Activated gamma-delta T cell (primary cell): ENCODE data around the gene NMRK2.
"Not testable (repeated sequence)": the region's sequence is repeated elsewhere in the genome, so short reads cannot be mapped to it uniquely, and the experiment has no call there.

Experiments used
- DNase-seq: peaks from one replicate; lab custom pipeline; 2025; lab: John Stamatoyannopoulos, UW
- total RNA-seq, 2 donors: gene quantifications; one replicate each; lab custom pipeline; 2026; lab: John Stamatoyannopoulos, UW

NMRK2 gene, protein sequence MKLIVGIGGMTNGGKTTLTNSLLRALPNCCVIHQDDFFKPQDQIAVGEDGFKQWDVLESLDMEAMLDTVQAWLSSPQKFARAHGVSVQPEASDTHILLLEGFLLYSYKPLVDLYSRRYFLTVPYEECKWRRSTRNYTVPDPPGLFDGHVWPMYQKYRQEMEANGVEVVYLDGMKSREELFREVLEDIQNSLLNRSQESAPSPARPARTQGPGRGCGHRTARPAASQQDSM
- 0 reads per million in 2 donors for total RNA-seq

- DNase-seq = no peak
These were observed at the start of gene NMRK2 for GRCh38 chr19:3932931-3933810. NMRK2 (plus strand) TSS chr19:3933069; CDS start chr19:3933672, 603 bp downstream.

DNA sequence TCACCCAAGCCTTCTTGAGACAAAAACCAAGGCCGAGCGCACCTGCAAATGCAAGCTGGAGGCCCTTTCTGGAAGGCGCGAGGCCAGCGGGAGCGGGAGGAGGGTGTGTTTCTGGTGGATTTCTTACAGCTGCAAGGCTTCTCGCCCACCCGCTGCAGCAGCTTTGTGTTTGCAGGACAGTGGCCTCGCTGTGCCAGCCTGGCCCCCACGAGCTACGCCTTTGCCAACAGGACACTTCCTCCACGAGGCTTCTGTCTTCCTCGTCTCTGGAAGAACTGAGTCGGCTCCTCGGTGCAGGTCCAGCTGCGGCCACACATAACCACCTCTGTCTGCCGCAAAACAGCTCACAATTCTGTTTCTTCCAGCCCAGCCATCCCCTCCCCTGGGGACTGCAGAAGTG, 42.3 kb upstream of the NMRK2 start:
- no peak for DNase-seq

DNA sequence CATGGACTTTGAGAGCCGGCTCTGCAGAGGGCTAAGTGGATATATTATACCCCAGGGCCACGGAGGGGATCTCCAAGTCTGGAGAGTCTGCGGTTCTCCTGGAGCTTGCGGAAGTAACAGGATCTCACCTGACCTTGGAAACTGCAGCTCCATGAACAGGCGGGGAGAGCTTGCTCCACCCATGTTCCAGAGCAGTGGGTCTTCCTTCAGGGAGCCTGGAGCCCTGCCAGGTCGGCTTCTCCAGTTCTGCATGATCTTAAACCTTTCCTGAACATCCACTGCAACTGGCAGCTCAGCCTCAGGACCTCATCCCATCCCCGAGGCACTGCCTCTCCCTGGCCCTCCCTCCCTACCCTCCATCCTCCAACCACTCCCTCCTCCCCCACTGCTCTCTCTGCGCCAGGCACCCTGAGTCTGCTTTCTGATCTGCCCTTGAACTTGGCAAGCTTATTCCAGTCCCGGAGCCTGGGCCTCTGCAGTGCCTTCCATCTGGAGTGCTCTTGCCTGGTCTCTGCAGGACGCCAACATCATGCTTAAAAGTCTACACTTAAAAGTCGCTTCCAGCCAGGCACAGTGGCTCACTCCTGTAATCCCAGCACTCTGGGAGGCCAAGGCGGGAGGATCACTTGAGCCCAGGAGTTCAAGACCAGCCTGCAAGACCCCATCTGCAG, 39.2 kb upstream of the NMRK2 start:
- DNase-seq = no peak

DNA sequence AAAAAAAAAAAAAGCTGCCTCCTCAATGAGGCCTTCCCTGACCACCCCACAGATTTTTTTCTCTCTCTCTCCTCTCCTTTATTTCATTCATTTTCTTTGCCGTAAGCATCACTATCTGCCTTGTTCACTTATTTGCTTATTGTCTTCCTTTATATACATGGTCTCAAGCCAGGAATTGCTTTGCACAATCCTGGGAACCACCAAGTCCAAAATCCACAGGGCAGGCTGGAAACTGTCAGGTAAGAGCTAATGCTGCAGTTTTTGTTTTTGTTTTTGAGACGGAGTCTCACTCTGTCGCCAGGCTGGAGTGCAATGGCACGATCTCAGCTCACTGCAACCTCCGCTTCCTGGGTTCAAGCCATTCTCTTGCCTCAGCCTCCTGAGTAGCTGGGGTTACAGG, 37.9 kb upstream of the NMRK2 start:
- not testable (repeated sequence) for DNase-seq

- no peak for DNase-seq
These were observed 37.1 kb upstream of the NMRK2 start for GRCh38 chr19:3895788-3896187.

DNA sequence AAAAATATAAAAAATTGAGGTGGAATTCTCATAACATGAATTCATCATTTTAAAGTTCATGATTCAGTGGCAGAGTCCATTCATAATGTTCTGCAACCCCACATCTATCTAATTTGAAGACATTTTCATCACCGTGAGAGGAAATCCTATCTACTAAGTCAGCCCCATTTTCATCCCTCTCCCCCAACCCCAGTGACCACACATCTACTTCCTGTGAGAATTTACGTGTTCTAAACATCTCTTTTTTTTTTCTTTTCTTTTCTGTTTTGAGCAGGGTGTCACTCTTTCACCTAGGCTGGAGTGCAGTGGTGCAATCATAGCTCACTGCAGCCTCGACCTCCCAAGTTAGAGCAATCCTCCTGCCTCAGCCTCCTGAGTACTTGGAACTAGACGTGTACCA, 34.9 kb upstream of the NMRK2 start:
- DNase-seq = no peak

- no peak for DNase-seq
These were observed 34.4 kb upstream of the NMRK2 start for GRCh38 chr19:3898426-3898825.

DNA sequence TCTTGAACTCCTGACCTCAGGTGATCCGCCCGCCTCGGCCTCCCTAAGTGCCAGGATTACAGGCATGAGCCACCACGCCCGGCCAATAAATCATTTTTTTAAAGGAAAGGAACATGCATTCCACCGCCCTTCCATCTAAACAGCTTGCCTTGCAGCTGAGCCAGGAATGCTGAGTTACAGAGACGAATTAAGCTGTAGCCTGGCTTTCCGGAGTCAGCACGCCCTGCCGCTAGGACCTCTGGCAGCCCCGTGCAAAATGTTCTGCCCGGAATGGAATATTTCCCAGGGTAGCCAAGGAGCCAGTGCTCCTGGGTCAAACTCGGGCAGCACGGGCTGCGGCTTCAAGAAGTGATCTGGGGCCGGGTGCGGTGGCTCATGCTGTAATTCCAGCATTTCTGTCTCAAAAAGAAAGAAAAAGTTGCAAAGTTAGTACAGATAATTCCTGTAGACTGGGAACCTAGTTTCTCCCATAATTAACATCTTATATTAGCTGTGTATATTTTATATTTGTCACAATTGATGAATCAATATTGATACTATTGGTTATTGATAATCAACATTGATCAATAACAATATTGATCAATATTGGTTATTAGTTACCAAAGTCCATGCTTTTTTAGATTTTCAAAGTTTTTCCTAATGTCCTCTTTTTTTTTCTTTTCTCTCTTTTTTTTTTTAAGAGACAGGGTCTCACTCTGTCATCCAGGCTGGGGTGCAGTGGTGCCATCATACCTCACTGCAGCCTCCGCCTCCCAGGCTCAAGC, 33.2 kb upstream of the NMRK2 start:
- no peak for DNase-seq

- no peak for DNase-seq
These were observed 30.4 kb upstream of the NMRK2 start for GRCh38 chr19:3902317-3902973.

DNA sequence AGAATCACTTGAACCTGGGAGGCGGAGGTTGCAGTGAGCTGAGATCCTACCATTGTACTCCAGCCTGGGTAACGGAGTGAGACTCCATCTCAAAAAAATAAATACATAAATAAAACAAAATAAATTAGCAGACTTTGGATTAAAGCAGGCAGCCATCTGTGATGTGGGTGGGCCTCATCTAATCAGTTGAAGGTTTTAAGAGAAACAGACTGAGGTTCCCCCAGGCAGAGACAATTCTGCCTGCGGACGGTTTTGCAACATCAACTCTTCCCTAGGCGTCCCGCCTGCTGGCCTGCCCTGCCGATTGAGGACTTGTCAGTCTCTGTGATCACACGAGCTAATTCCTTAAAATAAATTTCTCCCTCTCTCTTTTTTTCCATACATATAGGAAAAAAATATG, 28.6 kb upstream of the NMRK2 start:
- DNase-seq = no peak

DNA sequence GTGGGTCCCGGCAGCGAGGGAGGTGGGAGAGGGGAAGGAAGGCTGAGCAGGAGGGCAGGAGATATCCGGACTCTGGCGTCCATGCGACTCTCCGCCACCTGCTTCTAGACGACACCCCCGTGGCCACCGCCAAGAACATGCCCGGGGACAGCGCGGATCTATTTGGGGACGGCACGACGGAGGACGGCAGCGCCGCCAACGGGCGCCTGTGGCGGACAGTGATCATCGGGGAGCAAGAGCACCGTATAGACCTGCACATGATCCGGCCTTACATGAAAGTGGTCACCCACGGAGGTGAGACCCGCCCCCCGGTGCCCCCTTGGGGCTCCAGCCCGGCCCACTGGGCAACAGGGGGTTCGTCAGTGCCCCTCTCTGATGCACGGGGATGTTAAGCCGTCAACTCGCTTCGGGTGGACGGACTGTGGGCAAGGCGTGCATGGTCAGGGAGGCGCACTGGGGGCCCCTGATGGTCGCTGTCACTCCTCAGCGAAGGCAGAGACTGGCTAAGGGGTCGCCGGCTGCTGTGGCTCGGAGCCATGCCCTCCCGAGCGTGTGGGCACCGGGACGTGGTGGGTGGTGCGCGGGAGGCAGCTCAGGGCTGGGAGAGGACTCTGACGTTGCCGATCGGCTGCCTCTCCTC, 25.1 kb upstream of the NMRK2 start:
- no peak for DNase-seq

GRCh38 chr19:3908266-3909054, 24.4 kb upstream of the NMRK2 start:
- no peak for DNase-seq

DNA sequence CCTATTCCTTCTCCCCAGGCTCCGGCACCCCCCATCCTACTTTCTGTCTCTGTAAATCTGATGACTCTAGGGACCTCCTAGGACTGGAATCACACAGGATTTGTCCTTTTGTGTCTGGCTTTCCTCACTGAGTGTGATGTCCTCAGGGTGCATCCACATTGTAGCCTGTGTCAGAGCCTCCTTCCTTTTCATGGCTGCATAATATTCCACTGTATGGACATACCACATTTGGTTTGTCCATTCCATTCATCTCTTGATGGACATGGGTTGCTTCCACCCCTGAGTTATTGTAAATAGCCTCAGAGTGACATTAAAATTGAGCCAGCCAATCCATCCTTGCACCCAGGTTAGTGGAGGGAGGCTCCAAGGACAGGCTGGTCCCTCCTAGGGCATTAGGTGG, 22.8 kb upstream of the NMRK2 start:
- DNase-seq = no peak

- no peak for DNase-seq
These were observed 18.7 kb upstream of the NMRK2 start for GRCh38 chr19:3914199-3914598.

DNA sequence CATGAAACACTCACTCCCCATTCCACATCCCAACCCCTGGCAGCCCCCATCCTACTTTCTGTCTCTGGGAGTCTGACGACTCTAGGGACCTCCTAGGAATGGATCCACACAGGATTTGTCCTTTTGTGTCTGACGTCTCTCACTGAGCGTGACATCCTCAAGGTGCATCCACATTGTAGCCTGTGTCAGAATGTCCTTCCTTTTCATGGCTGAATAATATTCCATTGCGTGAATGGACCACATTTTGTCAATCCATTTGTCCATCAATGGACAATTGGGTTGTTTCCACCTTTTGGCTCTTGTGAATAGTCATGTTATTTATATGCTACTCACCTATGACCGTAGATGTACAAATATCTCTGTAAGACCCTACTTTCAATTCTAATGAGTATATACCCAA, 16.8 kb upstream of the NMRK2 start:
- no peak for DNase-seq

- no peak for DNase-seq
These were observed 13.1 kb upstream of the NMRK2 start for GRCh38 chr19:3919793-3920192.

DNA sequence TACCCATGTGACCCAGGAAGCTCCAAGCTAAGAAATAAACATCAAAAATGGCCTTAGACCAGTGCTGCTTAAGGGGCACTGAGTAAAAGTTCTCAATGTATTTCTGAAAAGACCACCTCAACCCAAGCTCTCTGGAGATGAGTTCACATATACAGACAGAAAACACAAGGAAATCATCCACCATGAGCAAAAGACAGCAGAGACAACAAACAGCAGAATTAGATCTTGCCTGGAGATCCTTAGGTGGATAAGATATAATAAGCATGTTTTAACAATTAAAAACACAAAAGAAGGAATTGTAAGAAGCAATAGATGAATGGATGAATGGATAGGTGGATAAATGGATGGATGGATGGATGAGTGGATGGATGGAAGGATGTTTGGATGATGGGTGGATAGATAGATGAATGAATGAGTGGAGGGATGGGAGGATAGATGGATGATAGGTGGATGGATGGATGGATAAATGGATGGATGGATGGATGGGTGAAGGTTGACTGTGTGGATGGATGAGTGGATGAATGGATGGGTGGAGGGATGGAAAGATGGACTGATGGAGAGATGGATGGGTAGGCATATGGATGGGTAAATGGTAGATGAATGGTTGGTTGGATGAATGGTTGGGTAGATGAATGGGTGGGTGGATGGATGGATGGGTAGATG, 9.6 kb upstream of the NMRK2 start:
- DNase-seq = no peak

GRCh38 chr19:3923912-3924311, 9.0 kb upstream of the NMRK2 start:
- DNase-seq = no peak

DNA sequence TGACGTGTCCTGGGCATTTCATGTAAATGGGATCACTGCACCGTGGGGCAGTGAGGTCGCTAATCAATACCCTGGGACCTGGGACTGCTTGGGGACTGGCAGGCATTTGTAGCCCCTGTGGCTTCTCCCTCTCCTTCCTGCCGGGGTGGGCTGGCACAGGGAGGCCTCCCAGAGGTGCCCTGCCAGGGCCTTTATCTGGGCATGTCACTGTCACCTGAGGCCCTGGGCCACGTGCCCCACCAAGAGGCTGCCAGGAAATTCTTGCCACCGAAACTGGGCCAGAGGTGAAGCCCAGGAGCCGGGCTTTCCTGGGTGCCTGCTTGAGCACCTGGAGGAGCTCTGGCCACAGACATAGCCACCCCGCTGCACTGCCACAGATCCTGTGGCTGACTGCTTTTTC, 1.8 kb upstream of the NMRK2 start:
- DNase-seq = no peak
